Mesodermal cell (in vitro differentiated cells): Measurements from ENCODE around the gene HEPHL1.
A peak's percentile ranks its signal among the peaks of the same experiment; 100 is the strongest.
"Not testable (repeated sequence)": the region's sequence is repeated elsewhere in the genome, so short reads cannot be mapped to it uniquely, and the experiment has no call there.

Experiments used
- H3K27ac ChIP-seq: 2 replicates; pipeline ENCODE4 v1.7.0; 2013; ENCODE audit warnings: mild to moderate bottlenecking, low read depth, low read length, moderate library complexity; ENCODE audit not compliant: severe bottlenecking
- H3K36me3 ChIP-seq: 2 replicates; pipeline ENCODE4 v1.7.1; 2013; ENCODE audit warnings: mild to moderate bottlenecking, low read length, moderate library complexity; ENCODE audit not compliant: control insufficient read depth, insufficient read depth
- H3K4me1 ChIP-seq: one replicate; pipeline ENCODE4 v1.7.1; 2013; ENCODE audit warnings: mild to moderate bottlenecking, low read length; ENCODE audit not compliant: insufficient read depth, control insufficient read depth, poor library complexity, severe bottlenecking
- H3K4me3 ChIP-seq: 2 replicates; pipeline ENCODE4 v1.7.0; 2013; ENCODE audit warnings: low read length, control low read depth, mild to moderate bottlenecking; ENCODE audit not compliant: insufficient read depth, poor library complexity, severe bottlenecking; ENCODE audit errors: extremely low read depth
- H3K9me3 ChIP-seq: 2 replicates; pipeline ENCODE4 v1.7.1; 2013; ENCODE audit warnings: mild to moderate bottlenecking, low read length, moderate library complexity; ENCODE audit not compliant: control insufficient read depth
- WGBS, 2 experiments: methylation state at CpG; one replicate each; pipeline ENCODE4 v1.1.5; 2013; ENCODE audit warnings: missing lambda C conversion rate in 2 of 2; ENCODE audit not compliant: insufficient coverage in 2 of 2; 5-methylcytosine and 5-hydroxymethylcytosine counted together

Gene HEPHL1

GRCh38 chr11:94150056-94150455 lies 128.9 kb downstream of the HEPHL1 start:
- peaks cover 5% of the 10 kb centered on the region for H3K36me3 ChIP-seq
- WGBS, 2 experiments, result 93% methylated on average over 1 to 3 of the region's 3 CpGs
- H3K4me3 ChIP-seq, result no peak overlapping the region
- H3K9me3 ChIP-seq, result no peaks in the 10 kb centered on the region
- peaks cover 32% of the 10 kb centered on the region for H3K4me1 ChIP-seq
- no peak overlapping the region for H3K27ac ChIP-seq

GRCh38 chr11:94150704-94151685 lies 129.8 kb downstream of the HEPHL1 start:
- WGBS, 2 experiments, result 100% methylated on average over 1 of the region's 4 CpGs; no CpG with 5 or more reads in 1 of the 2 experiments
- H3K9me3 ChIP-seq, result no peaks in the 10 kb centered on the region
- peak overlapping the region; percentile 83 for H3K27ac ChIP-seq
- H3K36me3 ChIP-seq, result peaks cover 10% of the 10 kb centered on the region
- peaks cover 32% of the 10 kb centered on the region for H3K4me1 ChIP-seq
- H3K4me3 ChIP-seq, result no peak overlapping the region

GRCh38 chr11:94151903-94152677 lies 130.9 kb downstream of the HEPHL1 start:
- H3K4me3 ChIP-seq, result no peak overlapping the region
- WGBS, 2 experiments, result 57 to 80% methylated on average over 1 to 3 of the region's 6 CpGs
- peaks cover 15% of the 10 kb centered on the region for H3K36me3 ChIP-seq
- H3K9me3 ChIP-seq, result no peaks in the 10 kb centered on the region
- peaks cover 32% of the 10 kb centered on the region for H3K4me1 ChIP-seq
- H3K27ac ChIP-seq, result peak overlapping the region; percentile 83

GRCh38 chr11:94152678-94153065 lies 131.5 kb downstream of the HEPHL1 start:
- no peaks in the 10 kb centered on the region for H3K9me3 ChIP-seq
- no peak overlapping the region for H3K4me3 ChIP-seq
- 86 to 90% methylated on average over 3 of the region's 6 CpGs for WGBS, 2 experiments
- peak overlapping the region; percentile 83 for H3K27ac ChIP-seq
- H3K36me3 ChIP-seq, result peaks cover 15% of the 10 kb centered on the region
- H3K4me1 ChIP-seq, result peaks cover 32% of the 10 kb centered on the region

GRCh38 chr11:94153320-94153719 lies 132.2 kb downstream of the HEPHL1 start:
- no peak overlapping the region for H3K27ac ChIP-seq
- H3K4me1 ChIP-seq, result peaks cover 32% of the 10 kb centered on the region
- 94% methylated on average over 3 of the region's 3 CpGs; no CpG with 5 or more reads in 1 of the 2 experiments for WGBS, 2 experiments
- H3K36me3 ChIP-seq, result peaks cover 15% of the 10 kb centered on the region
- no peaks in the 10 kb centered on the region for H3K9me3 ChIP-seq
- no peak overlapping the region for H3K4me3 ChIP-seq

GRCh38 chr11:94154095-94154856 lies 133.1 kb downstream of the HEPHL1 start:
- Histone ChIP-seq H3K4me1 (peaks cover 32% of the 10 kb centered on the region), H3K9me3 (no peaks in the 10 kb centered on the region), H3K27ac (no peak overlapping the region), H3K4me3 (no peak overlapping the region), H3K36me3 (peaks cover 15% of the 10 kb centered on the region)
- no CpG with 5 or more reads among the region's 3 CpGs for WGBS, 2 experiments

GRCh38 chr11:94157339-94157738 lies 136.2 kb downstream of the HEPHL1 start:
- Histone ChIP-seq H3K4me1 (peaks cover 20% of the 10 kb centered on the region), H3K36me3 (peaks cover 15% of the 10 kb centered on the region)
- not testable (repeated sequence) for H3K9me3 ChIP-seq, H3K27ac ChIP-seq, H3K4me3 ChIP-seq
- WGBS, 2 experiments, result no CpG with 5 or more reads among the region's 3 CpGs
